K562 (cell line): ENCODE results near the gene AFF3. TPM values are rescaled to one million over a fixed set of nuclear protein-coding genes. Genes with fewer than 3 reads are reported as not detected.
A peak's percentile ranks its signal among the peaks of the same experiment; 100 is the strongest.

Source experiments
- ATAC-seq: fragments of 200-7000 bp; cut with Tn5 transposase; 3 replicates; pipeline ENCODE4 v1.9.1; 2020; ENCODE audit warnings: moderate library complexity
- BruUV-seq: library from RNA; stranded (reverse); fragments of 400-500 nt; replicated peaks from 2 replicates; lab custom pipeline; 2021; lab: Mats Ljungman, UMichigan
- CTCF ChIA-PET: fragments of 300-600 bp; formaldehyde crosslinking; extraction: SDS; loops from one replicate; lab custom pipeline; 2021; ENCODE audit warnings: low intra/inter-chr PET ratio; lab: Yijun Ruan, JAX
- POLR2A ChIA-PET: fragments of 300-600, 350-650 bp; sonication (Branson Sonifier 250); formaldehyde crosslinking; extraction: SDS; loops from one replicate; lab custom pipeline; 2021; ENCODE audit warnings: antibody characterized with exemption, inconsistent platforms; lab: Yijun Ruan, JAX
- DNase-seq, 4 experiments: peaks; one replicate each; pipeline versions ENCODE4 v3.0.0 to v3.0.0-alpha.2; 2011 to 2018; ENCODE audit warnings: low spot score in 3 of 4, mixed read lengths in 3 of 4; ENCODE audit errors: extremely low read depth in 1 of 4
- FAIRE-seq: peaks from 2 replicates; lab custom pipeline; 2011; peaks lifted over from hg19 to GRCh38; lab: Jason Lieb, UNC
- H2AFZ ChIP-seq: 2 replicates; pipeline ENCODE4 v1.6.0; 2011; ENCODE audit warnings: low read depth, low read length, control low read depth, inconsistent platforms
- H3K27ac ChIP-seq: fragments of 200-600 bp; 3 replicates; pipeline ENCODE4 v1.8.0; 2011; ENCODE audit warnings: low read depth, mild to moderate bottlenecking, control low read depth, inconsistent platforms, low read length, moderate library complexity, mixed read lengths; ENCODE audit errors: extremely low read depth
- H3K27me3 ChIP-seq, 2 experiments: fragments of 300-600 bp in 1 of 2; 2 replicates in 1 of 2; 3 replicates in 1 of 2; pipeline versions ENCODE4 v1.6.0 to v1.8.0; 2011; ENCODE audit warnings: inconsistent platforms in 2 of 2, low read length in 2 of 2, mild to moderate bottlenecking in 1 of 2, mixed read lengths in 1 of 2, moderate library complexity in 1 of 2; ENCODE audit not compliant: control insufficient read depth in 2 of 2, insufficient read depth in 2 of 2
- H3K36me3 ChIP-seq: fragments of 300-600 bp; 3 replicates; pipeline ENCODE4 v1.8.0; 2011; ENCODE audit warnings: mild to moderate bottlenecking, low read length, inconsistent platforms; ENCODE audit not compliant: control insufficient read depth, insufficient read depth
- H3K4me1 ChIP-seq, 2 experiments: fragments of 200-600 bp in 1 of 2; replicated peaks in 1 of 2; 2 replicates in 1 of 2; 3 replicates in 1 of 2; pipeline versions ENCODE4 v1.5.1 to v1.8.0; 2011; ENCODE audit warnings: inconsistent platforms in 2 of 2, low read length in 2 of 2, mild to moderate bottlenecking in 1 of 2, mixed read lengths in 1 of 2, moderate library complexity in 1 of 2; ENCODE audit not compliant: control insufficient read depth in 2 of 2, insufficient read depth in 2 of 2
- H3K4me2 ChIP-seq: 2 replicates; pipeline ENCODE4 v1.6.1; 2011; ENCODE audit warnings: low read length, control low read depth, inconsistent platforms, mixed read lengths; ENCODE audit not compliant: insufficient read depth
- H3K4me3 ChIP-seq: fragments of 200-600 bp; sonication (generic), shearing (Covaris generic); 2 replicates; pipeline ENCODE4 v1.5.1; 2016; ENCODE audit warnings: control low read depth, inconsistent platforms
- H3K79me2 ChIP-seq: fragments of 200-600 bp; 3 replicates; pipeline ENCODE4 v1.8.0; 2011; ENCODE audit warnings: low read length, inconsistent platforms; ENCODE audit not compliant: control insufficient read depth, insufficient read depth
- H3K9ac ChIP-seq, 2 experiments: 2 replicates each; pipeline versions ENCODE4 v1.6.0 to v1.6.1; 2011; ENCODE audit warnings: low read depth in 2 of 2, low read length in 2 of 2, control low read depth in 1 of 2, inconsistent platforms in 1 of 2, mild to moderate bottlenecking in 1 of 2, mixed read lengths in 1 of 2; ENCODE audit not compliant: insufficient read depth in 1 of 2
- H3K9me1 ChIP-seq: one replicate; pipeline ENCODE4 v1.6.0; 2011; ENCODE audit warnings: inconsistent platforms, mild to moderate bottlenecking, low read length, moderate library complexity; ENCODE audit not compliant: control insufficient read depth, insufficient read depth
- H3K9me3 ChIP-seq: replicated peaks from 2 replicates; pipeline ENCODE4 v1.5.1; 2011; ENCODE audit warnings: low read depth, low read length, inconsistent platforms; ENCODE audit not compliant: control insufficient read depth, insufficient read depth
- H4K20me1 ChIP-seq: replicated peaks from 2 replicates; pipeline ENCODE4 v1.6.1; 2011; ENCODE audit warnings: low read length, inconsistent platforms, mixed read lengths; ENCODE audit not compliant: control insufficient read depth, insufficient read depth
- CBFA2T3 ChIP-seq: fragments of 450-650 bp; IDR thresholded peaks from 2 replicates; pipeline ENCODE4 v1.6.1; 2017
- CREB1 ChIP-seq, 2 experiments: sonication (generic) in 1 of 2; formaldehyde crosslinking in 1 of 2; IDR thresholded peaks; 2 replicates each; pipeline versions ENCODE4 v1.6.1 to v1.8.0; 2012 to 2022; ENCODE audit warnings: inconsistent platforms in 1 of 2, mild to moderate bottlenecking in 1 of 2, missing genetic modification reagents in 1 of 2, moderate library complexity in 1 of 2
- EP400 ChIP-seq: fragments of 450-650 bp; IDR thresholded peaks from 2 replicates; pipeline ENCODE4 v1.6.1; 2017; ENCODE audit warnings: antibody characterized with exemption, mild to moderate bottlenecking, moderate library complexity
- RAD21 ChIP-seq, 2 experiments: fragments of 250-450 bp in 1 of 2; fragments of 450-650 bp in 1 of 2; sonication (Bioruptor Pico) in 1 of 2; formaldehyde crosslinking in 1 of 2; IDR thresholded peaks in 1 of 2; conservative IDR thresholded peaks in 1 of 2; 2 replicates each; pipeline versions ENCODE4 v1.4.0 to v1.8.0; 2020 to 2022; ENCODE audit warnings: mild to moderate bottlenecking in 2 of 2, moderate library complexity in 1 of 2
- RFX7 ChIP-seq: fragments of 250-450 bp; sonication (Bioruptor Pico); IDR thresholded peaks from 2 replicates; pipeline ENCODE4 v1.5.1; 2021; ENCODE audit warnings: mild to moderate bottlenecking
- WGBS: fragments of 100-300 bp; shearing (Covaris generic); methylation state at CpG from one replicate; pipeline ENCODE4 v1.1.6; 2016; ENCODE audit warnings: low coverage, mixed read lengths; ENCODE audit not compliant: insufficient coverage; ENCODE audit errors: missing lambda C conversion rate; 5-methylcytosine and 5-hydroxymethylcytosine counted together
- in situ Hi-C: fragments of 300-500 bp; cut with MboI; formaldehyde crosslinking; loops from 4 replicates; pipeline ENCODE4 v1.15.0; 2018; ENCODE audit warnings: inconsistent platforms, mixed read lengths
- intact Hi-C: fragments of 100-400 bp; cut with micrococcal nuclease; formaldehyde crosslinking; loops from 2 replicates; pipeline ENCODE4 v1.14.2; 2022
- polyA plus RNA-seq, 8 experiments: library from polyadenylated mRNA; depleted of rRNA in 4 of 8; stranded (reverse) in 5 of 8; unstranded in 3 of 8; fragments of >200 nt; fragmentation: Nextera tagmentation in 2 of 8; fragmentation: Illumina TruSeq in 1 of 8; extraction: Ambion mirVana in 2 of 8; extraction: Trizol in 1 of 8; gene quantifications; 2 replicates each; pipeline versions ENCODE4 v1.2.1 to v1.2.3, GENCODE V29; 2011 to 2014; ENCODE audit warnings: inconsistent platforms in 1 of 8, missing spikeins in 1 of 8
- total RNA-seq, 7 experiments: library from RNA; depleted of rRNA in 6 of 7; stranded (reverse); fragments of >200 nt in 6 of 7; fragmentation: Illumina TruSeq in 2 of 7; extraction: Trizol in 2 of 7; gene quantifications; 2 replicates each; pipeline versions ENCODE4 v1.2.1 to v1.2.3, GENCODE V29; 2011 to 2021; ENCODE audit warnings: low replicate concordance in 1 of 7
- TF ChIP-seq, protein P1 (sequence below): IDR thresholded peaks from 3 replicates; pipeline ENCODE4 v1.6.1; 2011; ENCODE audit warnings: borderline replicate concordance, mild to moderate bottlenecking; ENCODE audit not compliant: insufficient read length, insufficient read depth
- TF ChIP-seq, protein P2 (sequence below), 2 experiments: fragments of 250-450 bp in 1 of 2; fragments of 450-650 bp in 1 of 2; sonication (Bioruptor Pico) in 1 of 2; IDR thresholded peaks; 2 replicates each; pipeline versions ENCODE4 v1.6.1 to v1.8.0; 2016 to 2021; ENCODE audit warnings: mild to moderate bottlenecking in 2 of 2, moderate library complexity in 2 of 2, missing compliant biosample characterization in 1 of 2, missing genetic modification characterization in 1 of 2

Gene AFF3
- total and polyA plus RNA-seq, 9 of the 15 experiments (the other 6 are each of a cell fraction or from before 2014, with no cell fraction given), result 0.02 to 0.11 TPM; not detected in 7

DNA sequence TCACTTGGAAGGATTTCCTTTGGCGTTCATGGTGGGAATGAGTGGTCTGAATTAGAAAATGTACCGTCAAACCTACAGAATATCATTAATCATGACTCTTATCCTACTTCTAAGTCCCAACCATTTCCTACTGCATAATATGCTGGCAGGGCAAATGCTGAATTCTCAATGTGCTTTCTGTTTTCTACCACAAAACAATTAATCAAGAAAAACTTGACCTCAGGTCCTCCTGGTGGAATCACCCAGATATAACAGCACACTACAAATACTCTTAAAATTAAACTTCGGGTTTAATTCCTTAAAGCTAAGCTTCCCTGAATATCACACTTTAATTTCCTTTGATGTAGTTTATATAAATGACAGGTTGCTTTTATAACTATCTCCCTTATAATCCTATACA, 301.6 kb downstream of the AFF3 start:
- no peak overlapping the region for H2AFZ ChIP-seq
- H3K4me2 ChIP-seq, result no peak overlapping the region
- H3K9me1 ChIP-seq, result no peaks in the 10 kb centered on the region
- no TSS peak for BruUV-seq
- H3K9me3 ChIP-seq, result no peaks in the 10 kb centered on the region
- H4K20me1 ChIP-seq, result 0 out of 2 replicates have a peak, but pooled peaks cover 4% of the 10 kb centered on the region
- H3K4me1 ChIP-seq, result no peaks in the 10 kb centered on the region
- FAIRE-seq (no peak), ATAC-seq (no peak), DNase-seq (no peak)
- intact Hi-C loops (loop anchor here (5.0 kb wide), 1 partner anchor 111 kb away; no protein-coding TSS in a partner anchor), in situ Hi-C loops (no loop called here)
- peaks cover 11 to 17% of the 10 kb centered on the region in 2 experiments; a peak in 3 of 5 replicates for H3K27me3 ChIP-seq
- WGBS, result 0% methylated on average over 3 of the region's 3 CpGs
- no peaks in the 10 kb centered on the region for H3K36me3 ChIP-seq
- POLR2A ChIA-PET, result no interaction called here
- H3K27ac ChIP-seq, result no peak overlapping the region
- no peaks in the 10 kb centered on the region for H3K79me2 ChIP-seq
- no peak overlapping the region for H3K4me3 ChIP-seq
- CTCF ChIA-PET, result no interaction called here
- H3K9ac ChIP-seq, result no peak overlapping the region
- TF ChIP-seq CREB1 (IDR thresholded peaks at IDR 0.05), result no peak
- no peak for TF ChIP-seq CREB1 (CRISPR knock-in tag; IDR thresholded peaks at IDR 0.05)
- TF ChIP-seq RAD21 (CRISPR knock-in tag; conservative IDR thresholded peaks at IDR 0.05 in 1 of 2, IDR thresholded peaks at IDR 0.05 in 1 of 2), result peak in 1 of 2 experiments; percentile 7; a peak in 1 of 4 replicates

DNA sequence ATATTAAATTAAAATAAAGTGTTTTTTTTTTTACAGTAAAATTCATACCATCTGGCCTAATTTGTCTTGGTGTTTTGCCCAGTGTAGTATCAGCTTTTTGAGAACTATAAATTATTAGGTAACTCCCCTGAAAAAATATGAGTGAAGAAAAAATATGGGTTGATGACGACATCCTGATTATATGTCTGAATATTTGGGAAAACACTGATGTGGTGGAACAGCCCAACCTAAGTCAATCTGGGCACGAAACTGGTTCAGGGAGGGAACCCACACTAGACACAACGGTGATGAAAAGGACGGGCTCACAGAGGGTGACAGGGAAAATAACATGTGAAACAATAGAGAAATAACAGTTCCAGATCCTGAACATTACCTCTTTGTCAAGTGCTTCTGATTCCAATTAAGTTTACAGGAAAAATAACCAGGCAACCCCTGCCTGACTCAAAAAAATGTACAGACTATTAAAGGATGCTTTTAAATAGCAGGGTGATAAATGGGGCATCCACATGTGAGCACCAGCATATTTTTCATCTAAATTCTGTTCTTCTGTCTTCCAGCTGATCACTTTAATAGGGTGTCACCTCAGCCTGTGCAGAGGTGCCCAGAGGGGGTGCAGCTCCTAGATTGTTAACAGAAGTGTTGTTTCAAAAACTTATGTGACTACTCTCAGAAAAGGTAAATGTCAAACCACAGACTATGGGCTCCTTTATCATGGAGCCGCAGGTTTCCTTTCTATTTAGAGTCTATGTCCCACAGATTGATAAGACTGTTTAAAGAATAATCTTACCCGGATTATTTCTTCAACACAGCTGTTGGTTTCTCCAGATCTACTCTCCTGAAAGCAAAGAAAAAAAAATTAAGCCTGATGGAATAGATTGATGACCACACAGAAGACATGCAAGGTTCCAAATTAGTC, 305.4 kb downstream of the AFF3 start:
- no TSS peak for BruUV-seq
- H3K4me1 ChIP-seq, result no peaks in the 10 kb centered on the region
- no peak for ATAC-seq
- intact Hi-C loops, result no loop called here
- H3K36me3 ChIP-seq, result no peaks in the 10 kb centered on the region
- TF ChIP-seq, protein P1, sequence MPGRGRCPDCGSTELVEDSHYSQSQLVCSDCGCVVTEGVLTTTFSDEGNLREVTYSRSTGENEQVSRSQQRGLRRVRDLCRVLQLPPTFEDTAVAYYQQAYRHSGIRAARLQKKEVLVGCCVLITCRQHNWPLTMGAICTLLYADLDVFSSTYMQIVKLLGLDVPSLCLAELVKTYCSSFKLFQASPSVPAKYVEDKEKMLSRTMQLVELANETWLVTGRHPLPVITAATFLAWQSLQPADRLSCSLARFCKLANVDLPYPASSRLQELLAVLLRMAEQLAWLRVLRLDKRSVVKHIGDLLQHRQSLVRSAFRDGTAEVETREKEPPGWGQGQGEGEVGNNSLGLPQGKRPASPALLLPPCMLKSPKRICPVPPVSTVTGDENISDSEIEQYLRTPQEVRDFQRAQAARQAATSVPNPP, result no peak
- 0 out of 2 replicates have a peak, but pooled peaks have one; percentile 19 for TF ChIP-seq CBFA2T3
- TF ChIP-seq EP400, result no peak
- TF ChIP-seq, protein P2, sequence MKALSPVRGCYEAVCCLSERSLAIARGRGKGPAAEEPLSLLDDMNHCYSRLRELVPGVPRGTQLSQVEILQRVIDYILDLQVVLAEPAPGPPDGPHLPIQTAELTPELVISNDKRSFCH (CRISPR knock-in tag; IDR thresholded peaks at IDR 0.05), result no peak
- TF ChIP-seq, protein P2 (tag; IDR thresholded peaks at IDR 0.05), result peak; percentile 99
- TF ChIP-seq RFX7 (CRISPR knock-in tag), result no peak
- TF ChIP-seq, all 486 proteins: peak for 2
- in situ Hi-C loops, result no loop called here
- H3K27me3 ChIP-seq, result peaks cover 19 to 32% of the 10 kb centered on the region in 2 experiments; a peak in 4 of 5 replicates
- H3K9ac ChIP-seq, result no peak overlapping the region
- no peaks in the 10 kb centered on the region for H3K79me2 ChIP-seq
- no peaks in the 10 kb centered on the region for H3K9me1 ChIP-seq
- no peak overlapping the region for H2AFZ ChIP-seq
- FAIRE-seq (no peak), DNase-seq (no peak)
- no peaks in the 10 kb centered on the region for H3K9me3 ChIP-seq
- CTCF ChIA-PET, result no interaction called here
- POLR2A ChIA-PET, result no interaction called here
- no peak overlapping the region for H3K4me2 ChIP-seq
- 1% methylated on average over 6 of the region's 6 CpGs for WGBS
- peaks cover 4% of the 10 kb centered on the region for H4K20me1 ChIP-seq
- no peak overlapping the region for H3K27ac ChIP-seq
- no peak overlapping the region for H3K4me3 ChIP-seq
